Hypothalamus (tissue), 51 donors: ENCODE results near the gene RNF217.
"Not testable (repeated sequence)": the region's sequence is repeated elsewhere in the genome, so short reads cannot be mapped to it uniquely, and the experiment has no call there.

ENCODE experiments used
- DNase-seq, 51 donors: peaks; one replicate each; lab custom pipeline; 2025; lab: John Stamatoyannopoulos, UW

RNF217 gene, protein sequence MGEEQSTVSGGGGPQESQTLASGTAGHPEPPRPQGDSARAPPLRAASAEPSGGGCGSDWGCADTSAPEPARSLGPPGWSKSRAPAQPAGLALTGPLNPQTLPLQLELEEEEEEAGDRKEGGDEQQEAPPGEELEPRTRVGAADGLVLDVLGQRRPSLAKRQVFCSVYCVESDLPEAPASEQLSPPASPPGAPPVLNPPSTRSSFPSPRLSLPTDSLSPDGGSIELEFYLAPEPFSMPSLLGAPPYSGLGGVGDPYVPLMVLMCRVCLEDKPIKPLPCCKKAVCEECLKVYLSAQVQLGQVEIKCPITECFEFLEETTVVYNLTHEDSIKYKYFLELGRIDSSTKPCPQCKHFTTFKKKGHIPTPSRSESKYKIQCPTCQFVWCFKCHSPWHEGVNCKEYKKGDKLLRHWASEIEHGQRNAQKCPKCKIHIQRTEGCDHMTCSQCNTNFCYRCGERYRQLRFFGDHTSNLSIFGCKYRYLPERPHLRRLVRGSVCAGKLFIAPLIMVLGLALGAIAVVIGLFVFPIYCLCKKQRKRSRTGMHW

DNA sequence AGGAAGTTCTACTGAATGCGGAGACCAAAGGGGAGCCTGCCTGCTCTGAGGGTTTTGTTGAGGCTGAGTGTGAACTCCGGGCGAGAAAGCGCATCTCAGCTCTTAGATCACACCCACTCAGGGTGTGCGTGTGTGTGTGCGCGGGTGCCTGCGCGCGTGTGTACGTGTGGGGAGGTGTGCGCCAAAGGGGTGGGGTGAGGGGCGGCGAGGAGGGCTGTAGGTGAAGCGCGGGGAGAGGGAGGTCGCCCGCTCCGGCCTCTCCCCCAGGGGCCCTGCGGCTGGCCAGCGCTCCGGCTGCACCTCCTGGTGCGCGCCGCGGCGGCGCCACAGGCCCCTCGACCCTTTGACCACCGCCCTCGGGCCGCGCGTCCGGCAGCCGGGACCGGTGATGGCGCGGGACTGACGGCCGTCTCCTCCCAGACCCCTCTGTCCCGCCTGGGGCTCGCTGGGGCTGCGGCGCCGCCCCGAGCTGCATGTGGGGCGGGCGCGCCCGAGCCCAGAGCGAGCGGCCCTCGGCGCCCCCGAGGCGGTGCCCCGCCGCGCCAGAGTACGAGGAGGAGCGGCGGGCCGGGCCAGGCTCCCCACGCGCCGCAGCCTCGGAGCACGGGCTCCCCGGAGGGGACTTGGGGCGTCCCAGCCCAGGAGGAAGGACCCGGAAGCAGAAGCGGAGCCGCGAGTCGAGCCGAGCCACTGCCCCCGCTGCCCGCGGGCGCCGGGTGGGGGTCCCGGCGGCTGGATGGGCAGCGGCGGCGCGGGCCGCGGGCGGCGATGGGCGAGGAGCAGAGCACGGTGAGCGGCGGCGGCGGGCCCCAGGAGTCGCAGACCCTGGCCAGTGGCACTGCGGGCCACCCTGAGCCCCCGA is at the start of gene RNF217:
RNF217 (plus strand) TSS at position 661 of the 862 bp plus-strand sequence; CDS start at position 769, 108 bp downstream.
- peak in 42 of 51 donors; percentile 8 to 74 (median 48) for DNase-seq

DNA sequence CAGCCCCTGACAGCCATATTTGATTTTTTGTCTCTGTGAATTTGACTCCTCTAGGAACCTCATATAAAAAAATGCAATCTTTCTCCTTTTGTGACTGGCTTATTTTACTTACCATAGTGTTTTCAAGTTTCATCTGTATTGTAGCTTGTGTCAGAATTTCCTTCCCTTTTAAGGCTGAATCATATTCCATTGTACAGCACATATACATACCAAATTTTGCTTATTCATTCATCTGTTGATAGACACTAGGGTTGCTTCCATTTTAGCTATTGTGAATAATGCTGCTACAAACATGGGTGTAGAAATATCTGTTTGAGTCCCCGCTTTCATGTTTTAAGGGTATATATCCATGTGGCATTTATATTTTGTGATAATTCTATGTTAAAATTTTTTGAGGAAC is 49.2 kb upstream of the RNF217 start:
- no peak for DNase-seq

DNA sequence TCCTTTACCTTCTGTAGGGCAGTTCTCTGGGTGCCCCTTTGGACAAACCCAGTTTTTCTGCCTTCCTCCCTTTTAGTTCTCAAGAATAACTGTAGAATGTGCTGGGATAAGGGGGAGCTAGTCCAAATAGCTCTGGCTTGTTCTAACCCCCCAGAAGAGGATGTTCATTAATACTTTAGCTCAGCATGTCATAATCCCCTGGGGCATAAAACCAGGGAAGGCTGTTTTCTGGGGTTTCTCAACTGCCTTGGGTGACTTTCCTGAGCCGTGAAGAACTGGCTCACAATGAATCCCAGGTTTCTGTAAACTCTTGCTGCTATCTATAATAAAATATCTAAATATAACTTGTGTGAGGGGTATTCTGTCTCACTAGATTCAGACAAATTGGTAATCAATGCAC is 44.5 kb upstream of the RNF217 start:
- no peak for DNase-seq

DNA sequence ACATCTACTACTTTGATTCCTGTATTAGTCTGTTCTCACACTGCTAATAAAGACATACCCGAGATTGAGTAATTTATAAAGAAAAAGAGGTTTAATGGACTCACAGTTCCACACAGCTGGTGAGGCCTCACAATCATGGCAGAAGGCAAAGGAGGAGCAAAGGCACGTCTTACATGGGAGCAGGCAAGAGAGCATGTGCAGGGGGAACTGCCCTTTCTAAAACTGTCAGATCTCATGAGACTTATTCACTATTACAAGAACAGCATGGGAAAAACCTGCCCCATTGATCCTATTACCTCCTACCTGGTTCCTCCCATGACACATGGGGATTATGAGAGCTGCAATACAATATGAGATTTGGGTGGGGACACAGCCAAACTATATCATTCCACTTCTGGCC is 42.5 kb upstream of the RNF217 start:
- DNase-seq = not testable (repeated sequence)

DNA sequence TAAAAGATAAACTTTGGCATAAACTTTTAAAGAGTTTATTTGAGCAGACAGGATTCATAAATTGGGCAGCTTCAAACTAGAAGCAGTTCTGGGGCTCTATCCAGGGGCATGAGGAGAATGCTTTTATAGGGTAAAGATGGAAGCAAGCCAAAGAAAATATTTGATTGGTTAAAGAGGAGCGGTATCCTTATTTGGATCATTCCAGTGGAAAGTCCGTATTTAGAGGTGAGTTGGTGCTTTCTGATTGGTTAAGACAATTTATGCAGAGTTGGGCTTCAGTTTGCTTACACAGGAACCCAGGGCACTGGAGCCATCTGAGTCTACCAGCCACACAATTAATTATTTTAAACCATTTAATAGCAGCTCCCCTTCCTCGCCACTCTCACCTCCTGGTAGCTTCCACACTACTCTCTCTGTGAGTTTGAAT is 37.9 kb upstream of the RNF217 start:
- no peak for DNase-seq

DNA sequence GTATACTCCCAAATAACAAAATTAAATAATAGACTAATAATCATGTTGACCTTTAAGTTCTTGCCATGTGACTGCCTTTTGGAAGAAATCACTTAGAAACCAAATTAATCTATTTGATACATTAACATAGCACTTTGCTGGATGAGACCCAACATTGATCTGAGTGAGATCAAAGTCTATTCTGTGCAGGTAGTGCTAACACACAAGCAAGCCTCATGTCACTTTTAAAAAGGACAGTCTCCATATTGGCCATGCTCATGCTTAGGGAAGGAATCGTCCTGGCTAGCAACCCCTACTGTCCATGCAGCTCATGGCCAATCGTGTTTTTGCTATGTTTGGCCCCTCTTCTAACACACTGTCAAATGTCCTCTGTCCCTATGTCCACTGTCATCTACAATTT is 35.8 kb upstream of the RNF217 start:
- DNase-seq = no peak

DNA sequence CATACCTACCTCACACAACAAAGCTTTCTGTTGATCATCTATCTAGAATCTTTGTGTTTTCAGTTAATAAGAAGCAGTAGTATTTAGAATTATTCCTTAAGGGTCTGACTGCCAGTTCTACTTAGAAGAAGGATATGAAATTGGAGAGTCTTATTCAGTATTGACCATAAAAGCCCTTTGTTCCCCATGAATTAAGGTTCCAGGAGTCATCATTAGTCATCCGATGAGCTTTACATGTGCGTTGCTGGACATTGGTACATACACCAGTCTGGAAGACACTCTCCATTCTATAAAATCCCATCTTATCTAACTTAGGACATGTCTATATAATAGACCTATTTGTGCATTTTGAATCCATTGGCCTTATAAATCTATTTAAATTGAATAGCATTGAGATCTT is 34.4 kb upstream of the RNF217 start:
- no peak for DNase-seq

DNA sequence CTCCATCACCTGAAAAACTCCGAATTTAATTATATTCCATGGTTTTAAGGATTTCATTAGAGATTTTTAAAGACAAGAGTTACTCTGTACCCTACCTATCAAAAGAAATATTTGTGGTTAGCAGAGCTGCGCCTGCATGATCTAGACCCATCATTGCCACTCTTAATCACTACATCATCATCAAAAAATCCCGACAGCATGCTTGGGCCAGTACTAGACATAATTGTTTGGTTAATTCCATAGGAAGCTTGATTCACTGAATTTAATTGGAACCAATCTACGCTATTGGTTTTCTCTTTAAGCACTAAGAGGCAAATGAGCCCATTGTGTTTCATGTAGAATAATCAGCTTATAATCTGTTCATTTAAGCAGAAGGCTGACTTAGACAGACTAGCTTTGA is 33.4 kb upstream of the RNF217 start:
- DNase-seq = no peak

DNA sequence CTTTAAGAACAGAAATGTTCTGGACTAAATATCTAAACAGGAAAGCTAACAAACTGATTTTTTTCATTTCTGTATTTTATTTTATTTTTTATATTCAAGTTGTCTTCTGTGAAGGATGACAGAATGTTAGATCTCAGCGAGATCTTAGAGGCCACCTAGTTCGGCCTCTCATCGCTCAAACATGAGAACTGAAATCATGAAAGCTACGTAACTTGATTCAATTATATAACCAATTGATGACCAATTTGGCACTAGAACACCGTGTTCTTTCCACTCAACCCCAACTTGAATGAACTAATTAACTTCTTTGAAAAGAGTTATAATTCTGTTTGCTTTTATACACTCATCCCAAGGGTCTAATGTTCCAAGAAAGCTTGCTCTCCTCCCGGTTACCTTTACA is 24.6 kb upstream of the RNF217 start:
- DNase-seq = no peak

DNA sequence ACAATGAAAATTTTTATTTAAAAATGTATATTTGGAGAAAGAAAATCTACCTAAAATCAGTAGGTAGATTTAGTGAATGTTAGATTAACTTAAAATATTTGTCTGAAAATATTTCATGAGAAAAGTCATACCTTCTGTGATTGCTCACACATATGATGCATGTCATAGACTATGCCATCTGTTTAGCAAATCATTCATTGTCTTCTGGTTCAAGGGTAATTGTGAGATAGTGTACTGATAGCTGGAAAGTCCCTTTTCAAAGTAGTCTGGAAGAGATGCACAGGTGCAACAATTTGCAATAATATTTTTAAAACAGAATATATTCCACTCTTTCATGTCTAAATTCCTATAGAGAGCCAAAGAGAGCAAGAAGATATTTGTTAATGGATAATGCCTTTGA is 21.0 kb upstream of the RNF217 start:
- DNase-seq = no peak

DNA sequence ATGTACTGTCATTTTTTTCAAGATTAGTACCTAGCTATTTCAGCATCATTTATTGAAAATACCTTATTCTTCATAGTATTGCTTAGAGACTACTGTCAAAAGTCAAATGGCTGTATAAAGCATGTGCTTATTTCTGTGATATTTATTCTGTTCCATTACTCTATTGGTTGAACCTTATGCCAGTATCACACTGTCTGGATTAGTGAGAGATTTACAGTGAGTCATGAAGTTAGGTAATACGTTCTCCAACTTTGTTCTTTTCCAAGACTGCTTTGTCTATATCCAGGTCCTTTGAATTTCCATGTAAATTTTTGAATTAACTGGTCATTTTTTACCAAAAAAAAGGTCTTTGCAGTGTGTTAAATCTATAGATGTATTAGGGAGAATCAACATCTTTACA is 18.6 kb upstream of the RNF217 start:
- no peak for DNase-seq

DNA sequence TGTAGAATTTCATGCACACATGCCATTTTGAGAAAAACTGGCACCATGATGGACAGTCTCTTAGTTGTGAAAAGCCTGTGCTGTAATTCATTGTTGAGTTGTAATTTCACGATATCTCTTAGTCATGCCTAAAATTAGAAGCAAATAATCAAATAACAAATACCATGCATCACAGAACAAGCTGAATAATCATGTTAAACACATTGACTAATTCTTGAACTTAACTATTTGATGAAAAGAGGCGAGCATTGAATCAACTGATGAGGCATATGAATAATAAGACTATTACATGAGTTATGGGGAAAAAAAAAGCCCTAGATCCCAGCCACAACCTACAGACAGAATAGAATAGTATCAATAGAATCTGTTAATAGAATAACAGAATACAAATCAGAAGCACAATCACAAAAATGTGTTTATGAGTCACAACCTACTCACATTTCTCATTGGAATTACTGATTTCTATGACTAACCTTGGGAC is 14.2 kb upstream of the RNF217 start:
- DNase-seq = no peak

DNA sequence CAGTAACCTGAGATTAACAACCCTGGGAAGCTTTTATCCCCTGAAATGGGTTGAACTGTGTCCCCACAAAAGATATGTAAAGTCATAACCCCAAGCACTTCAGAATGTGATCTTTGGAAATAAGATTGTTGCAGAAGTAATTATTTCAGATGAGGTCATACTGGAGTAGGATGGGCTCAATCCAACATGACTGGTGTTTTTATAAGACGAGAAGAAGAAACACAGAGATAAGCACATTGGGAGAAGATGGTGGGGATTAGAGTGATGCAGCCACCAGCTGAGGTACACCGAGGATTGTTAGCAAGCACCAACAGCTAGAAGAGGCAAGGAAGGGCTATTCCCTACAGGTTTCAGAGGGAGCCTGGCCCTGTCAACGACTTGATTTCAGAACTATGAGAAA is 12.5 kb upstream of the RNF217 start:
- DNase-seq = no peak

DNA sequence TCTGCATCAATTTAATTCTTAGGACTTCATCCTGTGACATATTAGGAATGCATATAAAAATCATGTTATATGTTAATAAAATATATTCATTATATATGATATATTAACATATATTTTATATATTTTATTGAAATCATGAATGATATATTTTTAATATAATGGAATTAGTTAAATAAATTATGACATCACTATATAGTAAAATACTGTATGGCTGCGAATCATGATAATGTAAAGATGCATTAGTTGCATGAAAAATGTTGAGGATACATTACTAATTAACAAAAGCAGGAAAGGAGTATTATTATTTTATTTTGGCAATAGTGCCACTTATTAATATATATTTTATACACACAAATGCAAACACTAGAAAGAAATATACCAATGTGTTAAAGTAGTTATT is 8.4 kb upstream of the RNF217 start:
- no peak for DNase-seq

DNA sequence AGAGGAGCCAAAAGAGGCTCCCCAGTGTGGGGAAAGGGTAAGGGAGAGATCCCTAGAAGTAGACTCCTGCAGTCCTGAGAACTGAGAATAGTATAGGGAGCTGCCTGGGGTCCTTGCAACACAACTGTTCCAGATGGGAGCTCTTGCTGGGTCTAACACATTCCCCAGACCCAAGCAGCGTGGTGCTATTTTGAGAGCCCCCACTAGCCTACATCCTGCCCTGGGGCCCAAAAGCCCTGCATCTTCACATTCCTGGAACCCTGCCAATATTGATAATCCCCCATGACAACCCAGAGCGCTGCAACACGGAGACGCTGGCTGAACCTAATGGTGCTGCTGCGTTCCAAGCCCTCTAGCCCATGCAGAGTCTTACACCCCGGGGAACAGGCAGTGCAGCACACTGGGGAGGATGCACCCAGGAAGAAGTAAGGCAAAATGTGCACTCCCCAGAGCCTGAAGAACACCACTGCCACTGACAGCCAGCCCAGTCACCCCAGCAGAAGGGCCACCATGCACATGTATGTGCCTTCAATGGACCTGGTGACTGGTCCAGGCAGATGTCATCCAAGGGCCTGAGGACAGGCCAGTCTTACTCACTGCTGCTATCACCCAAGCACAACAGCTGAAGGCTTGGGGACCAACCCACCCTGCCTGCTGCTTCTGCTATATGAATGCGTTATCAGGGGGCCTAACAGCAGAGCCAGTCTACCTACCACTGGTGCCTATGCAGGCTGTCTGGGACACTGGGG is 7.0 kb upstream of the RNF217 start:
- no peak for DNase-seq

DNA sequence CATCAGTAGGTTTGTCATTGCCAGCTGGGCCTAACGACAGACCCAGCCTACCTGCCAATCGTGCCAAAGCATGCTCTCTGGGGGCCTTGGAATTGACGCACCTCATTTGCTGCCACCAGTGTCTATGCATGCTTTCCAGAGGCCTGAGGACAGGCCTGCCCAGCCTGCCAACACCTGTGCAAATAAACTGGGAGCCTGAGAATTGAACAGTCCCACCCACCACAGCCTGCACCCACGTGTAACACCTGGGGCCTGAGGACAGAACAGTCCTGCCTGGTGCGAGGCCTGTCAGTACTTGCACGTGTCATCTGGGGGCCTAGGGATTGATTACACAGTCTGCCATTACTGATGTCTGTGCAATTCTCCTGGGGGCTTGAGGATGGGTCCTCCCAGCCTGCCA is 6.2 kb upstream of the RNF217 start:
- no peak for DNase-seq

DNA sequence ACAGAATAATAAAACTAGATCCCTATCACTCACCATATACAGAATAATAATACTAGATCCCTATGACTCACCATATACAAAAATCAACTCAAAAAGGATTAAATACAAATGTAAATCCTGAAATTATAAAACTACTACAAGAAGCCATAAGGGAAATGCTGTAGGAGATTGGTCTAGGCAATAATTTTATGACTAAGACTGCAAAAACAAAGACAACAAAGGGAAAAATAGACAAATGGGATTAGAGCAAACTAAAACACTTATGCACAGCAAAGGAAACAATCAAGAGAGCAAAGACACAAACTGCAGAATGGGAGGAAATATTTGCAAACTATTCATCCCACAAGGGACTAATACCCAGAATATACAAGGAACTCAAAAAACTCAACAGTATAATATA is 4.1 kb upstream of the RNF217 start:
- no peak for DNase-seq

DNA sequence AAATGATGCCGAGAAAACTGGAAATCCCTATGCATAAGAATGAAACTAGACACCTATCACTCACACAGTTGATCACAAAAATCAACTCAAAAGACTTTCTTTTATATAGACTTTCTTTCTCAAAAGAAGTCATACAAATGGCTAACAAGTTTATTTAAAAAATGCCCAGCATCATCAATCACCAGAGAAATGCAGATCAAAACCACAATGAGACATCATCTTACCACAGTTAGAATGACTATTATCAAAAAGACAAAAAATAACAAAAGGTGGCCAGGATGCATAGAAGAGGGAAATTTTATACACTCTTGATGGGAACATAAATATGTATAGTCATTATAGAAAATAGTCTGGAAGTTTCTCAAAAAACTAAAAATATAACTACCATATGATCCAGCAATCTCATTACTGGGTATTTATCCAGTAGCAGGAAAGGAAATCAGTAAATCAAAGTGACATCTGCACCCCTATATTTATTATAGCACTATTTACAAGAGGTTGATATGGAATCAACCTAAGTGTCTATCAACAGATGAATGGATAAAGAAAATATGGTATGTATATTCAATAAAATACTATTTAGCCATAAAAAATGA is 3.4 kb upstream of the RNF217 start:
- DNase-seq = no peak

DNA sequence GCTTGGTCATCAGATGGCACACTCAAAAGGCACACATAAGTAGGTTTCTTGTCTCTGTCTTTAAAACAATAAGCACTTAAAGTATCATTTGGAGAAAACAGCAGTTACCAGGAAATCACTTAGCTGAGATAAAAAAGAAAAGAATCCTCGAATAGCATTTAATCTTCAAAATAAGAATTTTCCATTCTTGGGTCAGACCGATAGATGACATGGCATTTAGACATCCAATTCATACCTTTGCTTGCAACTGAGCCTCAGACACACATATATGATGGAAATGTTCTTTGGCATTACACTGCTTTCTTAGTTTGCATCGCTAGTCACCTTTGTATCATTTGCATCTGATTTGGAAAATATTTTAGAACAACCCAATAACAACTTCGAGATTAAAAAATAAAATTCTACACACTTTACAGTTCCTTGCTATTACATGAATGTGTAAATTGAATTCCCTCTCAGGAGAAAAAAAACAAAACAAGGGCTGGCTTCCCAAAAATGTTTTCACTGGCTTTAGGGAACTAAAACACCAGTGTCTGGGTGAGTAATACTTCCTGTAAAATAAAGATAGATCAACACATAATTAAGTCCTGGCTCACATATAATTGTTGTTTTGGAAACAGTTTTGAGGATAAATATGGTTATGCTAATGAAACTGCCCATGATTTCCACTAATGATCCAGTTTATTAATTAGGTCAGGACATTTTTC is 1.3 kb upstream of the RNF217 start:
- DNase-seq = no peak

DNA sequence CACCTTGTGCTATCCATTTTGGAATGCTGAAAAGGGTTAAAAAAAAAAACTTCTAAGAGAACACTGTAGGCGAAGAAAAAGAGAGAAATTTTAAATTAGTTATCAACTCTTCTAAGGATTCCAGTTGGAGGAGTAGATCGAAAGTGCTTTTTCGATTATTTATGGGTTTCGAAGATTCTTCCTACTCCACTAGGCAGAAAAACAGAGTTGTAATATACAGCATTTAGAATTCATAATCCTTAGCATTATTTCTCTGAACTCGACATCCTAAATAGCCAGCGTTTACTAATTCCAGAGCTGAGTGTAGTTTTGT is 817 bp upstream of the RNF217 start:
- DNase-seq = no peak
